Peyer's patch (tissue), 4 donors: ENCODE results near the gene TYW1B. TPM values are rescaled to one million over a fixed set of nuclear protein-coding genes. Genes with fewer than 3 reads are reported as not detected.
"Not testable (repeated sequence)": the region's sequence is repeated elsewhere in the genome, so short reads cannot be mapped to it uniquely, and the experiment has no call there.

Source experiments
- DNase-seq, 3 donors: peaks; one replicate each; pipeline ENCODE4 v3.0.0-alpha.2; 2017 to 2019
- H3K27ac ChIP-seq, 4 donors: fragments of 200-600 bp; sonication (generic); one replicate each; pipeline ENCODE4 v1.5.1; 2016 to 2019
- H3K27me3 ChIP-seq, 2 donors: fragments of 200-600 bp; sonication (generic); one replicate each; pipeline ENCODE4 v1.5.1; 2019
- H3K36me3 ChIP-seq, 3 donors: fragments of 200-600 bp; sonication (generic); one replicate each; pipeline ENCODE4 v1.5.1; 2016 to 2019
- H3K4me1 ChIP-seq, 4 donors: fragments of 200-600 bp; sonication (generic); one replicate each; pipeline ENCODE4 v1.5.1; 2016 to 2019
- H3K4me3 ChIP-seq, 4 donors: fragments of 200-600 bp; sonication (generic); 1 replicate in 3 of 4; 2 replicates in 1 of 4; pipeline ENCODE4 v1.5.1; 2016 to 2019; ENCODE audit warnings: mild to moderate bottlenecking in 1 of 4
- H3K9me3 ChIP-seq, 4 donors: fragments of 200-600 bp; sonication (generic); one replicate each; pipeline ENCODE4 v1.5.1; 2016 to 2019; ENCODE audit warnings: mild to moderate bottlenecking in 1 of 4
- CTCF ChIP-seq, 6 experiments: fragments of 450-650 bp in 4 of 6; fragments of 200-600 bp in 2 of 6; sonication (generic) in 1 of 6; IDR thresholded peaks; one replicate each; pipeline ENCODE4 v1.5.1; 2017 to 2019; ENCODE audit warnings: antibody characterized with exemption in 6 of 6, mild to moderate bottlenecking in 3 of 6, moderate library complexity in 1 of 6
- POLR2A ChIP-seq, 2 donors: fragments of 450-650 bp; IDR thresholded peaks; one replicate each; pipeline ENCODE4 v1.5.1; 2017; ENCODE audit warnings: antibody characterized with exemption in 2 of 2, mild to moderate bottlenecking in 2 of 2, moderate library complexity in 2 of 2
- total RNA-seq, 4 donors: library from RNA; depleted of rRNA; stranded (reverse); fragments of >200 nt; gene quantifications; one replicate each; pipeline ENCODE4 v1.1.0, GENCODE V29; 2016

TYW1B gene
- total RNA-seq, 4 donors from 2014 or later = 4.9 to 50.3 (median 9.7) TPM

GRCh38 chr7:72829687-72830354 lies 1.8 kb upstream of the TYW1B start:
- H3K4me1 ChIP-seq = peaks cover 0 to 22% (median 7%) of the 10 kb centered on the region in 4 donors
- H3K27me3 ChIP-seq, H3K9me3 ChIP-seq: not testable (repeated sequence)
- H3K27ac ChIP-seq = peak overlapping the region; percentile 92 to 98 (median 97)
- DNase-seq = peak; percentile 34 to 78 (median 56)
- peak; percentile 62 to 80 for TF ChIP-seq POLR2A (IDR thresholded peaks at IDR 0.05)
- peak in 4 of 6 experiments; percentile 37 to 49 (median 42) for TF ChIP-seq CTCF (IDR thresholded peaks at IDR 0.05)
- peaks cover 0 to 30% (median 0%) of the 10 kb centered on the region in 3 donors for H3K36me3 ChIP-seq
- H3K4me3 ChIP-seq = peak overlapping the region; percentile 67 to 81 (median 72)

GRCh38 chr7:72829291-72829686 lies 1.3 kb upstream of the TYW1B start:
- peak overlapping the region; percentile 92 to 98 (median 97) for H3K27ac ChIP-seq
- peak overlapping the region; percentile 67 to 81 (median 72) for H3K4me3 ChIP-seq
- peaks cover 0 to 24% (median 0%) of the 10 kb centered on the region in 3 donors for H3K36me3 ChIP-seq
- peaks cover 0 to 22% (median 7%) of the 10 kb centered on the region in 4 donors for H3K4me1 ChIP-seq
- H3K9me3 ChIP-seq, H3K27me3 ChIP-seq: not testable (repeated sequence)
- peak; percentile 90 to 97 for TF ChIP-seq POLR2A (IDR thresholded peaks at IDR 0.05)
- peak; percentile 93 to 98 (median 93) for DNase-seq

GRCh38 chr7:72823765-72824732 lies 4.0 kb downstream of the TYW1B start:
- not testable (repeated sequence) for H3K27me3 ChIP-seq, H3K4me1 ChIP-seq, H3K4me3 ChIP-seq, H3K36me3 ChIP-seq, H3K9me3 ChIP-seq, H3K27ac ChIP-seq, DNase-seq
- TF ChIP-seq CTCF (IDR thresholded peaks at IDR 0.05) = peak in 5 of 6 experiments; percentile 14 to 40 (median 29)

GRCh38 chr7:72822497-72822896 lies 5.5 kb downstream of the TYW1B start:
- not testable (repeated sequence) for H3K4me1 ChIP-seq, H3K27ac ChIP-seq, H3K27me3 ChIP-seq, H3K9me3 ChIP-seq, H3K36me3 ChIP-seq, DNase-seq, H3K4me3 ChIP-seq

GRCh38 chr7:72818663-72819361 lies 9.2 kb downstream of the TYW1B start:
- H3K27ac ChIP-seq, H3K36me3 ChIP-seq, DNase-seq: not testable (repeated sequence)

GRCh38 chr7:72817661-72818060 lies 10.3 kb downstream of the TYW1B start:
- not testable (repeated sequence) for H3K4me1 ChIP-seq, DNase-seq, H3K27ac ChIP-seq, H3K36me3 ChIP-seq, H3K27me3 ChIP-seq, H3K4me3 ChIP-seq, H3K9me3 ChIP-seq

More at GRCh38 chr7:72818663-72819361, 9.2 kb downstream of the TYW1B start:
- not testable (repeated sequence) for H3K9me3 ChIP-seq, H3K4me1 ChIP-seq, H3K27me3 ChIP-seq, H3K4me3 ChIP-seq

GRCh38 chr7:72816370-72817157 lies 11.4 kb downstream of the TYW1B start:
- not testable (repeated sequence) for DNase-seq, H3K9me3 ChIP-seq

GRCh38 chr7:72810437-72810836 lies 17.6 kb downstream of the TYW1B start:
- H3K9me3 ChIP-seq, H3K27me3 ChIP-seq, H3K4me1 ChIP-seq, H3K4me3 ChIP-seq, H3K27ac ChIP-seq, DNase-seq: not testable (repeated sequence)
- H3K36me3 ChIP-seq = peaks cover 0 to 20% (median 0%) of the 10 kb centered on the region in 3 donors

More at GRCh38 chr7:72816370-72817157, 11.4 kb downstream of the TYW1B start:
- H3K4me3 ChIP-seq, H3K27me3 ChIP-seq, H3K4me1 ChIP-seq, H3K36me3 ChIP-seq, H3K27ac ChIP-seq: not testable (repeated sequence)

- H3K36me3 ChIP-seq = peaks cover 0 to 15% (median 0%) of the 10 kb centered on the region in 3 donors
- not testable (repeated sequence) for H3K27ac ChIP-seq, DNase-seq, H3K4me1 ChIP-seq, H3K9me3 ChIP-seq, H3K27me3 ChIP-seq, H3K4me3 ChIP-seq
Observed at GRCh38 chr7:72808511-72808910, 19.5 kb downstream of the TYW1B start.

- H3K36me3 ChIP-seq = peaks cover 0 to 13% (median 0%) of the 10 kb centered on the region in 3 donors
- not testable (repeated sequence) for H3K27me3 ChIP-seq, H3K9me3 ChIP-seq, H3K27ac ChIP-seq, H3K4me1 ChIP-seq, H3K4me3 ChIP-seq, DNase-seq
Observed at GRCh38 chr7:72806851-72807250, 21.1 kb downstream of the TYW1B start.
